ENCODE data around the gene RELL1. TPM values are rescaled to one million over a fixed set of nuclear protein-coding genes. Genes with fewer than 3 reads are reported as not detected.

The RELL1 gene
- total and polyA plus RNA-seq, 4 donors: 1.8 to 47.4 (median 20.6) TPM

- Histone ChIP-seq H3K36me3 (ENCODE audit: control insufficient read depth in 4 of 4, insufficient read depth in 4 of 4, low read length in 4 of 4) (no peaks in the 10 kb centered on the region), H3K9me3 (ENCODE audit: control insufficient read depth in 4 of 4, insufficient read depth in 3 of 4, low read length in 3 of 4) (no peaks in the 10 kb centered on the region), H3K4me1 (ENCODE audit: control insufficient read depth in 5 of 5, insufficient read depth in 5 of 5, low read length in 5 of 5) (no peaks in the 10 kb centered on the region), H3K27ac (ENCODE audit: low read depth in 1 of 2, low read length in 1 of 2) (no peak overlapping the region), H3K9ac (ENCODE audit: insufficient read depth in 1 of 2, low read length in 2 of 2) (no peak overlapping the region), H3K4me3 (no peak overlapping the region), H3K27me3 (ENCODE audit: control insufficient read depth in 3 of 3, insufficient read depth in 3 of 3, low read length in 2 of 3) (no peaks in the 10 kb centered on the region)
- no peak for TF ChIP-seq CTCF (IDR thresholded peaks at IDR 0.05; ENCODE audit: control extremely low read depth, extremely low read depth)
- DNase-seq (no peak), ATAC-seq (ENCODE audit: insufficient read depth, low FRiP score) (no peak)
- 67 to 75% methylated on average over 18 of the region's 18 CpGs for WGBS, 2 donors
These were observed 83.6 kb downstream of the RELL1 start for GRCh38 chr4:37602454-37603069.

GRCh38 chr4:37601531-37601930, 84.6 kb downstream of the RELL1 start:
- Histone ChIP-seq H3K27me3 (ENCODE audit: control insufficient read depth in 3 of 3, insufficient read depth in 3 of 3, low read length in 2 of 3) (no peaks in the 10 kb centered on the region), H3K4me1 (ENCODE audit: control insufficient read depth in 5 of 5, insufficient read depth in 5 of 5, low read length in 5 of 5) (peaks cover 0 to 7% (median 0%) of the 10 kb centered on the region in 5 donors), H3K9me3 (ENCODE audit: control insufficient read depth in 4 of 4, insufficient read depth in 3 of 4, low read length in 3 of 4) (no peaks in the 10 kb centered on the region), H3K9ac (ENCODE audit: insufficient read depth in 1 of 2, low read length in 2 of 2) (no peak overlapping the region), H3K27ac (ENCODE audit: low read depth in 1 of 2, low read length in 1 of 2) (no peak overlapping the region), H3K36me3 (ENCODE audit: control insufficient read depth in 4 of 4, insufficient read depth in 4 of 4, low read length in 4 of 4) (no peaks in the 10 kb centered on the region), H3K4me3 (no peak overlapping the region)
- ATAC-seq (ENCODE audit: insufficient read depth, low FRiP score) (no peak), DNase-seq (peak; percentile 19 to 55 (median 32))
- TF ChIP-seq CTCF (IDR thresholded peaks at IDR 0.05; ENCODE audit: control extremely low read depth, extremely low read depth): no peak
- 30 to 50% methylated on average over 5 of the region's 5 CpGs for WGBS, 2 donors

GRCh38 chr4:37599092-37599790, 86.9 kb downstream of the RELL1 start:
- Histone ChIP-seq H3K9me3 (ENCODE audit: control insufficient read depth in 4 of 4, insufficient read depth in 3 of 4, low read length in 3 of 4) (no peaks in the 10 kb centered on the region), H3K27ac (ENCODE audit: low read depth in 1 of 2, low read length in 1 of 2) (no peak overlapping the region), H3K4me1 (ENCODE audit: control insufficient read depth in 5 of 5, insufficient read depth in 5 of 5, low read length in 5 of 5) (peaks cover 0 to 7% (median 0%) of the 10 kb centered on the region in 5 donors), H3K9ac (ENCODE audit: insufficient read depth in 1 of 2, low read length in 2 of 2) (no peak overlapping the region), H3K27me3 (ENCODE audit: control insufficient read depth in 3 of 3, insufficient read depth in 3 of 3, low read length in 2 of 3) (no peaks in the 10 kb centered on the region), H3K36me3 (ENCODE audit: control insufficient read depth in 4 of 4, insufficient read depth in 4 of 4, low read length in 4 of 4) (no peaks in the 10 kb centered on the region), H3K4me3 (no peak overlapping the region)
- WGBS, 2 donors: 60 to 91% methylated on average over 9 of the region's 9 CpGs
- no peak for DNase-seq
- TF ChIP-seq CTCF (IDR thresholded peaks at IDR 0.05; ENCODE audit: control extremely low read depth, extremely low read depth): no peak
- no peak for ATAC-seq (ENCODE audit: insufficient read depth, low FRiP score)

Data from lung (tissue), 12 donors.